ENCODE measurements around the gene SLC16A1.

DNA sequence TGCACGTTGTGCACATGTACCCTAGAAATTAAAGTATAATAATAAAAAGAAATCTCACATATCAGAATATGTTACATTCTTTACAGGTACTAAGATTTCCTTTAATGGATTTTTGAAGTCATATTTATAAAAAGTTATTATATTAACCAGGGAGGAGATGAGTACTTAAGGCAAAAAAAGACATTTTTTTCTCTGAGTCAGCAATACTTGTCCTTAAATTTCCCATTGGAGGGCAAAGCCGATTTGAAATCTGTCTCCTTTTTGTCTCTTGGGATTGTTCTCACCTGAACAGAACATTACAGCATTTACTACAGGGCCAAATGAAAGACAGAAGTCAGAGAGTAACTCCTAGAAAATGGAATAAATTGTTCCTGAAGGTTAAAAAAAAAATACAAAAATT lies 26.3 kb upstream of the SLC16A1 start:
- TF ChIP-seq, protein P1, sequence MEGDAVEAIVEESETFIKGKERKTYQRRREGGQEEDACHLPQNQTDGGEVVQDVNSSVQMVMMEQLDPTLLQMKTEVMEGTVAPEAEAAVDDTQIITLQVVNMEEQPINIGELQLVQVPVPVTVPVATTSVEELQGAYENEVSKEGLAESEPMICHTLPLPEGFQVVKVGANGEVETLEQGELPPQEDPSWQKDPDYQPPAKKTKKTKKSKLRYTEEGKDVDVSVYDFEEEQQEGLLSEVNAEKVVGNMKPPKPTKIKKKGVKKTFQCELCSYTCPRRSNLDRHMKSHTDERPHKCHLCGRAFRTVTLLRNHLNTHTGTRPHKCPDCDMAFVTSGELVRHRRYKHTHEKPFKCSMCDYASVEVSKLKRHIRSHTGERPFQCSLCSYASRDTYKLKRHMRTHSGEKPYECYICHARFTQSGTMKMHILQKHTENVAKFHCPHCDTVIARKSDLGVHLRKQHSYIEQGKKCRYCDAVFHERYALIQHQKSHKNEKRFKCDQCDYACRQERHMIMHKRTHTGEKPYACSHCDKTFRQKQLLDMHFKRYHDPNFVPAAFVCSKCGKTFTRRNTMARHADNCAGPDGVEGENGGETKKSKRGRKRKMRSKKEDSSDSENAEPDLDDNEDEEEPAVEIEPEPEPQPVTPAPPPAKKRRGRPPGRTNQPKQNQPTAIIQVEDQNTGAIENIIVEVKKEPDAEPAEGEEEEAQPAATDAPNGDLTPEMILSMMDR (IDR thresholded peaks at IDR 0.05): no peak
- TF ChIP-seq EZH2 (IDR thresholded peaks at IDR 0.05): no peak
